OCI-LY3 (cell line): Measurements from ENCODE around the gene TTC28.

Experiments
- H2AFZ ChIP-seq: fragments of 200-600, 300-600 bp; shearing (Covaris generic); 2 replicates; pipeline ENCODE4 v1.6.0; 2014; ENCODE audit warnings: antibody characterized with exemption, low read depth, low read length
- H3K27ac ChIP-seq: fragments of 200-600, 300-600 bp; sonication (generic); 2 replicates; pipeline ENCODE4 v1.5.1; 2014; ENCODE audit warnings: mild to moderate bottlenecking, low read length, moderate library complexity, mixed read lengths
- H3K27me3 ChIP-seq: fragments of 200-600, 300-600 bp; sonication (generic); 2 replicates; pipeline ENCODE4 v1.6.1; 2014; ENCODE audit warnings: low read depth, low read length, mixed read lengths
- H3K36me3 ChIP-seq: fragments of 200-600, 300-600 bp; sonication (generic); replicated peaks from 2 replicates; pipeline ENCODE3; 2014; ENCODE audit warnings: low read depth, low read length, mixed read lengths
- H3K4me1 ChIP-seq: fragments of 300-600, 200-600 bp; sonication (generic); 2 replicates; pipeline ENCODE4 v1.6.1; 2014; ENCODE audit warnings: low read length, mixed read lengths
- H3K4me2 ChIP-seq: fragments of 200-600, 300-600 bp; sonication (generic); 2 replicates; pipeline ENCODE4 v1.6.1; 2014; ENCODE audit warnings: low read length, mixed read lengths
- H3K4me3 ChIP-seq: fragments of 300-600, 200-600 bp; sonication (generic); 2 replicates; pipeline ENCODE4 v1.5.1; 2014; ENCODE audit warnings: antibody characterized with exemption, mild to moderate bottlenecking, low read length, moderate library complexity
- H3K79me2 ChIP-seq: fragments of 300-600, 200-600 bp; shearing (Covaris generic); 2 replicates; pipeline ENCODE4 v1.6.1; 2014; ENCODE audit warnings: mild to moderate bottlenecking, low read length, mixed read lengths
- H3K9ac ChIP-seq: fragments of 300-600, 200-600 bp; shearing (Covaris generic); 2 replicates; pipeline ENCODE4 v1.6.0; 2014; ENCODE audit warnings: mild to moderate bottlenecking, low read length, moderate library complexity
- H3K9me3 ChIP-seq: fragments of 200-600, 300-600 bp; shearing (Covaris generic); 2 replicates; pipeline ENCODE4 v1.6.1; 2014; ENCODE audit warnings: low read length, mixed read lengths; ENCODE audit not compliant: insufficient read depth
- H4K20me1 ChIP-seq: fragments of 200-600, 300-600 bp; sonication (generic); 2 replicates; pipeline ENCODE4 v1.6.1; 2016; ENCODE audit warnings: low read length, mixed read lengths; ENCODE audit not compliant: insufficient read depth
- CTCF ChIP-seq: fragments of 200-600, 300-600 bp; sonication (generic); IDR thresholded peaks from 2 replicates; pipeline ENCODE4 v1.5.1; 2014; ENCODE audit warnings: antibody characterized with exemption, low read length, low read depth
- EZH2phosphoT487 ChIP-seq: fragments of 200-600 bp; shearing (Covaris generic); IDR thresholded peaks from 2 replicates; pipeline ENCODE4 v1.6.1; 2018; ENCODE audit warnings: antibody characterized with exemption, mixed run types, low read depth

Gene TTC28

DNA sequence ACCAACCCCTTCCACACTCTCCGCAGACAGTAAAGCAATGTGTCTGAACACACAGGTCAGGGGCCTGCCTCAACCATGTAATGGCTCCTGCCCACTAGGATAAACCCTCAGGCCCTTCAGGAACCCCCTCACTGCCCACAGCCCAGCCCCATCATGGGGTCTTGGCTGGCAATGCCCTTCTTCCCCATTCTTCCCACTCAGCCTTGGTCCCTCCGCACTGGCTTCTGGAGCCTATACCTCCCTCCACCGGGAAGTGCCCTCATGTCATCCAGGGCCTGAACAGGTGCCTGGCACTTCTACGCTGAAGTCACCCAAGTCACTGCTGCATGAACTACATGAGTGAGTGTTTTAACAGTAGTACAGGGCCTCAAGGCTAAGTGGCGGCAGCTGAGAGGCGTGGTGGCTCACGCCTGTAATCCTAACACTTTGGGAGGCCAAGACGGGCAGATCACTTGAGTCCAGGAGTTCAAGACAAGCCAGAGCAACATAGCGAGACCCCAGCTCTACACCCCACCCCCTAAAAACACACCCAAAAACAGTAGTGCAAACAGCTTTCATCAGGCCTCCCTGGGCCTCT is 685.8 kb downstream of the TTC28 start:
- Histone ChIP-seq H3K36me3 (no peaks in the 10 kb centered on the region), H4K20me1 (no peaks in the 10 kb centered on the region), H3K27ac (no peak overlapping the region), H3K79me2 (no peaks in the 10 kb centered on the region), H3K9ac (no peak overlapping the region), H3K4me2 (no peak overlapping the region), H3K27me3 (no peaks in the 10 kb centered on the region), H3K4me3 (no peak overlapping the region), H3K4me1 (no peaks in the 10 kb centered on the region), H3K9me3 (no peaks in the 10 kb centered on the region), H2AFZ (no peak overlapping the region)
- TF ChIP-seq CTCF (no peak), EZH2phosphoT487 (no peak)

DNA sequence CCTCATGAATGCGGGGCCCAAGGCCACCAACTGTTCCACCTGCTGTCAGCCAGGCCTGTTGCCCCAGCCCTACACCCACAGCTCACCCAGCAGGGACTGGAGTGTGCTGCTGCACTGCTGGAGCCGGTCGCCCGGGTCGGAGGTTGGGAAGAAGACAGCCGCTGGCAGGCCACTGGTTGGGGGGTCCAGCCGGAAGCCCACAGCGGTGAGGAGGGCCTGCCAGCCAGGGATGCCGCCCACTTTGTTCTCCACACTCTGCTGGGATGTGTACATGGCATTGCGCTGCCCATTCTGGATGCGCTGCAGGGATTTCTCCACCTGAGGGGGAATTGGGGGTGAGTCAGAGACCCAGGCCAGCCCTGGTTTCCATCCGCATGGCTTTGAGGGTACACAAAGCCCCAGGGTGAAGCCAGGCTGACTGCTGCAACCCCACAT is 686.4 kb downstream of the TTC28 start:
- Histone ChIP-seq H3K9me3 (no peaks in the 10 kb centered on the region), H4K20me1 (no peaks in the 10 kb centered on the region), H3K36me3 (no peaks in the 10 kb centered on the region), H3K79me2 (no peaks in the 10 kb centered on the region), H3K4me1 (no peaks in the 10 kb centered on the region), H3K9ac (no peak overlapping the region), H3K4me3 (no peak overlapping the region), H3K27me3 (no peaks in the 10 kb centered on the region), H2AFZ (no peak overlapping the region), H3K27ac (no peak overlapping the region), H3K4me2 (no peak overlapping the region)
- no peak for TF ChIP-seq EZH2phosphoT487
- no peak for TF ChIP-seq CTCF

GRCh38 chr22:27992294-27993165 is 687.1 kb downstream of the TTC28 start:
- H3K36me3 ChIP-seq, result no peaks in the 10 kb centered on the region
- H3K27ac ChIP-seq, result no peak overlapping the region
- H3K4me3 ChIP-seq, result no peak overlapping the region
- H3K9me3 ChIP-seq, result no peaks in the 10 kb centered on the region
- H3K9ac ChIP-seq, result no peak overlapping the region
- no peaks in the 10 kb centered on the region for H3K4me1 ChIP-seq
- TF ChIP-seq EZH2phosphoT487 (no peak), CTCF (no peak)
- no peaks in the 10 kb centered on the region for H3K27me3 ChIP-seq
- H3K4me2 ChIP-seq, result no peak overlapping the region
- no peaks in the 10 kb centered on the region for H4K20me1 ChIP-seq
- no peaks in the 10 kb centered on the region for H3K79me2 ChIP-seq
- no peak overlapping the region for H2AFZ ChIP-seq

- no peak for TF ChIP-seq EZH2phosphoT487
- TF ChIP-seq CTCF, result no peak
- no peaks in the 10 kb centered on the region for H3K27me3 ChIP-seq
- no peak overlapping the region for H3K4me2 ChIP-seq
- H3K27ac ChIP-seq, result no peak overlapping the region
- H3K79me2 ChIP-seq, result no peaks in the 10 kb centered on the region
- H2AFZ ChIP-seq, result no peak overlapping the region
- H3K4me1 ChIP-seq, result no peaks in the 10 kb centered on the region
- H3K9me3 ChIP-seq, result no peaks in the 10 kb centered on the region
- H3K4me3 ChIP-seq, result no peak overlapping the region
- H3K9ac ChIP-seq, result no peak overlapping the region
- H3K36me3 ChIP-seq, result no peaks in the 10 kb centered on the region
- no peaks in the 10 kb centered on the region for H4K20me1 ChIP-seq
Observed at GRCh38 chr22:27991586-27992293, 687.9 kb downstream of the TTC28 start.
